Testis (tissue), 2 donors: ENCODE data around the gene PTEN.
"Not testable (repeated sequence)": the region's sequence is repeated elsewhere in the genome, so short reads cannot be mapped to it uniquely, and the experiment has no call there.

Experiments
- CTCF ChIP-seq, 3 experiments: fragments of 450-650 bp in 2 of 3; fragments of 200-600 bp in 1 of 3; sonication (generic) in 1 of 3; IDR thresholded peaks; one replicate each; pipeline ENCODE4 v1.5.1; 2016 to 2019; ENCODE audit warnings: antibody characterized with exemption in 3 of 3, mild to moderate bottlenecking in 2 of 3, moderate library complexity in 1 of 3
- POLR2A ChIP-seq: fragments of 450-650 bp; IDR thresholded peaks from one replicate; pipeline ENCODE4 v1.6.1; 2017; ENCODE audit warnings: antibody characterized with exemption, mild to moderate bottlenecking, moderate library complexity

GRCh38 chr10:87863951-87864495 is 598 bp downstream of the PTEN start:
- not testable (repeated sequence) for TF ChIP-seq POLR2A; CTCF (IDR thresholded peaks at IDR 0.05)
